ENCODE data around the gene NAV3.

- no peak for TF ChIP-seq FOXA1 (IDR thresholded peaks at IDR 0.05)
- no peak for TF ChIP-seq SUZ12 (IDR thresholded peaks at IDR 0.05)
- TF ChIP-seq FOXM1 (IDR thresholded peaks at IDR 0.05; ENCODE audit: borderline replicate concordance) = no peak
- no peak for TF ChIP-seq ELF4 (IDR thresholded peaks at IDR 0.05)
- no peak for TF ChIP-seq FOXK2 (IDR thresholded peaks at IDR 0.05)
- TF ChIP-seq PKNOX1 (IDR thresholded peaks at IDR 0.05) = no peak
Measured at GRCh38 chr12:77907936-77908335, 77.2 kb downstream of the NAV3 start.

Data from HEK293T (cell line).